PFSK-1 (cell line): ENCODE data around the gene OR51B5.

Experiments
- FOXP2 ChIP-seq: optimal IDR thresholded peaks from 2 replicates; pipeline ENCODE3; 2011; ENCODE audit warnings: borderline replicate concordance, control low read depth, inconsistent platforms; ENCODE audit not compliant: insufficient read depth; ENCODE audit errors: extremely low read length, extremely low read depth
- POLR2AphosphoS5 ChIP-seq: IDR thresholded peaks from 2 replicates; pipeline ENCODE4 v1.6.1; 2012; ENCODE audit warnings: low read depth, mild to moderate bottlenecking, control low read depth, low read length, moderate library complexity
- SIN3A ChIP-seq: IDR thresholded peaks from 2 replicates; pipeline ENCODE4 v1.6.1; 2012; ENCODE audit warnings: mild to moderate bottlenecking, low read length, moderate library complexity, borderline replicate concordance; ENCODE audit not compliant: insufficient read depth
- TAF1 ChIP-seq: IDR thresholded peaks from 2 replicates; pipeline ENCODE4 v1.6.1; 2012; ENCODE audit warnings: low read length, control low read depth, borderline replicate concordance; ENCODE audit not compliant: insufficient read depth
- TF ChIP-seq, protein P1 (sequence below), 2 experiments: IDR thresholded peaks; 2 replicates each; pipeline versions ENCODE4 v1.6.1 to v1.8.0; 2011 to 2012; ENCODE audit warnings: low read depth in 2 of 2, low read length in 2 of 2, control low read depth in 1 of 2, inconsistent platforms in 1 of 2, mild to moderate bottlenecking in 1 of 2, moderate library complexity in 1 of 2; ENCODE audit not compliant: insufficient read depth in 1 of 2

GRCh38 chr11:5336331-5336730 is 7.0 kb downstream of the OR51B5 start:
- TF ChIP-seq TAF1 (no peak), SIN3A (no peak), POLR2AphosphoS5 (no peak), FOXP2 (no peak)
- TF ChIP-seq, protein P1, sequence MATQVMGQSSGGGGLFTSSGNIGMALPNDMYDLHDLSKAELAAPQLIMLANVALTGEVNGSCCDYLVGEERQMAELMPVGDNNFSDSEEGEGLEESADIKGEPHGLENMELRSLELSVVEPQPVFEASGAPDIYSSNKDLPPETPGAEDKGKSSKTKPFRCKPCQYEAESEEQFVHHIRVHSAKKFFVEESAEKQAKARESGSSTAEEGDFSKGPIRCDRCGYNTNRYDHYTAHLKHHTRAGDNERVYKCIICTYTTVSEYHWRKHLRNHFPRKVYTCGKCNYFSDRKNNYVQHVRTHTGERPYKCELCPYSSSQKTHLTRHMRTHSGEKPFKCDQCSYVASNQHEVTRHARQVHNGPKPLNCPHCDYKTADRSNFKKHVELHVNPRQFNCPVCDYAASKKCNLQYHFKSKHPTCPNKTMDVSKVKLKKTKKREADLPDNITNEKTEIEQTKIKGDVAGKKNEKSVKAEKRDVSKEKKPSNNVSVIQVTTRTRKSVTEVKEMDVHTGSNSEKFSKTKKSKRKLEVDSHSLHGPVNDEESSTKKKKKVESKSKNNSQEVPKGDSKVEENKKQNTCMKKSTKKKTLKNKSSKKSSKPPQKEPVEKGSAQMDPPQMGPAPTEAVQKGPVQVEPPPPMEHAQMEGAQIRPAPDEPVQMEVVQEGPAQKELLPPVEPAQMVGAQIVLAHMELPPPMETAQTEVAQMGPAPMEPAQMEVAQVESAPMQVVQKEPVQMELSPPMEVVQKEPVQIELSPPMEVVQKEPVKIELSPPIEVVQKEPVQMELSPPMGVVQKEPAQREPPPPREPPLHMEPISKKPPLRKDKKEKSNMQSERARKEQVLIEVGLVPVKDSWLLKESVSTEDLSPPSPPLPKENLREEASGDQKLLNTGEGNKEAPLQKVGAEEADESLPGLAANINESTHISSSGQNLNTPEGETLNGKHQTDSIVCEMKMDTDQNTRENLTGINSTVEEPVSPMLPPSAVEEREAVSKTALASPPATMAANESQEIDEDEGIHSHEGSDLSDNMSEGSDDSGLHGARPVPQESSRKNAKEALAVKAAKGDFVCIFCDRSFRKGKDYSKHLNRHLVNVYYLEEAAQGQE (IDR thresholded peaks at IDR 0.05; ENCODE audit: insufficient read depth in 1 of 2, low read depth in 2 of 2, low read length in 2 of 2): no peak
